Inferior parietal cortex (tissue), 1 donor: ENCODE results near the gene RAB11FIP4.

Experiments used
- DNase-seq: peaks from one replicate; pipeline ENCODE4 v3.0.0-alpha.2; 2016; ENCODE audit errors: extremely low spot score

RAB11FIP4 gene

GRCh38 chr17:31459716-31460115 lies 68.2 kb downstream of the RAB11FIP4 start:
- no peak for DNase-seq

- DNase-seq = no peak
These were observed 68.8 kb downstream of the RAB11FIP4 start for GRCh38 chr17:31460226-31460721.

GRCh38 chr17:31461227-31461810 lies 69.8 kb downstream of the RAB11FIP4 start:
- DNase-seq = no peak

DNA sequence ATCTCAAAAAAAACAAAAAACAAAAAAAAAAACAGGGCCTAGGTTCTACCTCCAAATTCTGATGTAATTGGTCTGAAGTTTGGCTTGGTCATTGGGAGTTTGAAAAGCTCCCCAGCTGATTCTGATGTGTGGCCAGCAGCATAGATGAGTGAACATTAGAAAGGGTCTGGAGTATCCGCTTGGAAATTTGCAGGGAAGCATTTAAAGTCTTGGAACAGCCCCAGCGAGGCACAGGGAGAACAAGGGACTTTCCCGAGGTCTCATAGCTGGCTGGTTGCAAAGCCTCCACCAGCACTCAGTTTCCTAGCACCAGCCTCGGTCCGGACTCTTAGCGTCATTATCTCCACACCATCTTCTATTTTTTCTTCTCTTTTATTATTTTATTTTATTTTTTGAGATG lies 70.8 kb downstream of the RAB11FIP4 start:
- no peak for DNase-seq

- DNase-seq = no peak
These were observed 74.8 kb downstream of the RAB11FIP4 start for GRCh38 chr17:31466096-31466760.

DNA sequence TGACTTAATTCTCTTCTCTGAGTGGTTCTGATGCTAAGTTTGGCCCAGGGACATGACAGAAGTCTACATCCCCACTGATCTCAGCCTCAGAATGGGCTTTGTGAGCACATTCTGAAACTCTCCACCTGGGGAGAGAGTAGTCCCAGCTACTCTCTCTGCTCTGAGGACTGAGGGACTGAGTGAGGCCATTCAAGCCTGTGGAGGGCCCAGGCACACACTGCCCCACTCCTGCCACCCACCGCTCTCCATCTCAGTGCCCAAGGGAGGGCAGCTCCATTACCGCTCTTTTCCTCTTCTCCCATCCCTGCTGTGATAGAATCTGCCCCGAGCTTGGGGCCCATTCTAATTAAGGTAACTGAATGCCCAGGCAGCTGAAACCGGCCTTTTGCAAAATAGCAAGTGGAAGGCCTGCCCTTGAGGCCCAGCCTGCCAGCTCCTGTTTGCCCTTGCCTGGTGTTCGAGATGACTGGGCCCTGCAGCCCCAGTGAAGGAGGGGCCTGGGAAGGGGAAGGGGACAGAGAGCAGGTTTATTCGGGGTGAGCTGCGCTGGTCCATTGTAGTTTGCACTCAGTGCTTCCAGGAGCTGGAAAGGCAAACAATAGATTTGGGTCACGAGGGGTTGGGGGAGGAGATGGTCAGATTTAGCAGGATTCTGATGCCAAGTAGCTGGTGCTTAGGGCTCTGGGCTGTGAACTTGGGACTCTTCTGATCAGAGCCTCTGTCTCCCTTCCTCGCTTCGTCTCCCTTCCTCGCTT lies 76.2 kb downstream of the RAB11FIP4 start:
- DNase-seq = no peak

GRCh38 chr17:31469959-31470358 lies 78.5 kb downstream of the RAB11FIP4 start:
- DNase-seq = no peak

GRCh38 chr17:31470592-31470991 lies 79.1 kb downstream of the RAB11FIP4 start:
- no peak for DNase-seq

DNA sequence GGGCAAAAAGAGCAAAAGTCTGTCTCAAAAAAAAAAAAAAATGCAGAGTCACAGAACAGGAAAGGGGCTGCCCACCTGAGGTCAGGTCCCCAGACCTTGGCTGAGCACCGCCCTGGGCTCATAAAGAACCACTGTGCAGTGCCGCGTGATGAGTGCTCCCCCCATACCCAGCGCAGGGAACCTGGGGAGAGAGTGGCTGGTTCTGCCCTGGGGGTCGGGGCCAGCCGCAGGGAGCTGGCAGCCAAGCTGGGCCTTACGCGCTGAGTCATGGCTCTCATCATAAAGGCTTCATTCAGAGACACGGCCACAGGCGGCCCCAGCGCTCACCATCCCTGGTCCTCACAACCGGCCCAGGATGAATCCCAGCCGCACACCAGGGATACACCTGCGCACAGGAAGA lies 80.7 kb downstream of the RAB11FIP4 start:
- no peak for DNase-seq

DNA sequence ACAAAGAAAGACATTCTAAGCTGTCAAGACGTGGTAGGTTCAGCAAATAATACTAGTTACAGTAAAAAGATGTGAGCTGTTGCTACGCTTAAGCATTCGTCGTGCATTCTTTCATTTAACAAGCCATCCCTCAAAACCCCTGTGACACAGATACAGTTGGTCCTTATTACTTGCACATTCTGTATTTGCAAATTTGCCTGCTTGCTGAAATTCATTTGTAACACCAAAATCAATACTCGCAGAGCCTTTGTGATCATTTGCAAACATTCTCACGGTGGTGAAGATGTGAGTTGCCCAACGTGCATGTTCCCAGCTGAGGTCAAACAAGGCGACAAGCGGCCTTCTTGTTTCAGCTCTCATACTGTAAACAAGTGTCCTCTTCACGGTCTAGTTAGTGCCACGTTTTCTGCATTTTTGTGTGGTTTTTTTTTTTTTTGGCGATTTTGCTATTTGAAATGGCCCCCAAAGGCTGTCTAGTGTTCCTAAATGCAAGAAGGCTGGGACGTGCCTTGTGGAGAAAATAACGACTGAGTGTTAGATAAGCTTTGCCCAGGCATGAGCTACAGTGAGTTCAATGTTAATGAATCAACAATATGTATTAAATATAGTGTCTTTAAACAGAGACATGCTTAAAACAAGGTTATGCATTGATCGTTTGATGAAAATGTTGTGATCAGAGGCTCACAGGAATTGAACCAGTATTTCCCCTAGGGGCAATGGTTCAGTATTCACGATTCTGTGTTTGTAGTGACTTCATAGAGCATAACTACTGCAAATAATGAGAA lies 84.1 kb downstream of the RAB11FIP4 start:
- no peak for DNase-seq

GRCh38 chr17:31476525-31477416 lies 85.3 kb downstream of the RAB11FIP4 start:
- no peak for DNase-seq

DNA sequence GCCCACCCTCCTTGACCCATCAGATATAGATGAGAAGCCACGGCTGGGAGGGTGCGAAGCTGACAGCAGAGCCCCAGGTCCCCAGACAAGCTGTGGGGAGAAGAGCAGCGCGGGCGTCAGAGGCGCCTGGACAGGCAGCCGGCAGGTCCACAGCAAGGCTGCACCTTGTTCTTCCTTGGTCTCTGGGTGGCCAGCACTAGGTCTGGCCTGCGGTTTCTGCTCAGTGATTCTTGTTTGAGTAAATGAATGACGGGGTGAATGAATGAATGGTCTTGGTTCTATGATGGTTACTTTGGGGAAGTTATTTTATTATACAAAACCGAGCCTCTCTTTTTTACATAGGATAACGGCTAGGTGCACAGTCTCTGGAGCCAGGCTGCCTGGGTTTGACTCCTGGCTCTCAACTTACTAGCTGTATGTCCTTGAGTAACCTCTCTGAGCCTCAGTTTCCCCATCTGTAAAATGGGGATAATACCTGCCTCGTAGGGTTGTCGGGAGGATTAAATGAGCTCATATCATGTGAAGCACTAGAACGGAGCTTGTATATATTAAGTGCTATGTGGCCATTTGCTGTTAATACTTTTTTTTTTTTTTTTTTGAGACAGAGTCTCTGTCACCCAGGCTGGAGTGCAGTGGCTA lies 86.1 kb downstream of the RAB11FIP4 start:
- no peak for DNase-seq

DNA sequence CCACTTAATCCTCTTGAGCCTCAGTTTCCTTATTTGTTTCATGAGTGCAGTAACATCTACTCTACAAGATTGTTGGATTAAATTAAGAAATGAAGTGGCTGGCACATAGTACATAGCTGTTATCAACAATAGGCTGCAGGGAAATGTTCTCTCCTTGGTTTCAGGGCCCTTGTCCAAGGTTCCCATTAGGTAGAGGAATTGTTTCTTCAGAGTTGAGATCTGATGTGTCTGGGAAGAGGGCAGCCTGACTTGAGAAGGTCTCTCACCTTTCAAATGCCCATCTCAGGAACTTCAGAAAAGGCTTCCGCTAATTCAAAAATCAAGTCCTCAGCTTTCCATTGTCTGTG lies 87.6 kb downstream of the RAB11FIP4 start:
- no peak for DNase-seq

DNA sequence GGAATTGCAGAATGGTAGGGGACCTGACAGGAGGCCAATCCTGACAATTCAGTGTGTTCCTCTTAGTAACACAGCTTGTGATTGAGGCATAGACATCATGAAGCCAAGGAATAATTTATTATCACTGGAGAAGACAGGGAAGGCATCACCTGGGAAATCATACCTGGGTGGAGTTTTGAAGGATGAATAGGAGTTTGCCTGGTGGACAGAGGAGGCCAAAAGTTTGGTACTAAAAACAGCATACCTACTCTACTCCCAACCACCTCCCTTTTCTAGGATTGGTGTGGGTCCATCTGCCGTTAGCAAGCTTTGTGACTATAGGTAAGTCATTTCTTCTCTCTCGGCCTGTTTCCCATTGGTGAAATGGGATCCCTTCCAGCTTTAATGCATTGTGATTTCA lies 88.0 kb downstream of the RAB11FIP4 start:
- no peak for DNase-seq

GRCh38 chr17:31480067-31480466 lies 88.6 kb downstream of the RAB11FIP4 start:
- DNase-seq = no peak

GRCh38 chr17:31480904-31481782 lies 89.7 kb downstream of the RAB11FIP4 start:
- no peak for DNase-seq

GRCh38 chr17:31481783-31482081 lies 90.3 kb downstream of the RAB11FIP4 start:
- DNase-seq = no peak

DNA sequence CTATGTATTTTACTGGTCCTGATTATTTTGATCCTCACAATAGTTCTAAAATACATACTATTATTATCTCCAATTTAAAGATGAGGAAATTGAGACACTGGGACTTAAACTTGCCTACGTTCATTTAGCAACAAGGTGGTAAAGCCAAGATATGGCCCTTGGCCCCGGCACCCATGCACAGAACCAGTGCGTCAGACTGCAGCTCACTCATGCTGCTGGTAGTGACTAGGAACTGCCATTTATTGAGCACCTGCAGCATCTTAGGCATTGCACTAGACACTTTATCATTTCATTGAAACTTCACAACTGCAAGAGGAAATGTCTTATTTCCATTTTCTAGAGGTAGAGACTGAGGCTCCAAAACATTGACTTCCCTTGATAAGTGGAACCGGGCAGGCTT lies 93.3 kb downstream of the RAB11FIP4 start:
- DNase-seq = no peak

DNA sequence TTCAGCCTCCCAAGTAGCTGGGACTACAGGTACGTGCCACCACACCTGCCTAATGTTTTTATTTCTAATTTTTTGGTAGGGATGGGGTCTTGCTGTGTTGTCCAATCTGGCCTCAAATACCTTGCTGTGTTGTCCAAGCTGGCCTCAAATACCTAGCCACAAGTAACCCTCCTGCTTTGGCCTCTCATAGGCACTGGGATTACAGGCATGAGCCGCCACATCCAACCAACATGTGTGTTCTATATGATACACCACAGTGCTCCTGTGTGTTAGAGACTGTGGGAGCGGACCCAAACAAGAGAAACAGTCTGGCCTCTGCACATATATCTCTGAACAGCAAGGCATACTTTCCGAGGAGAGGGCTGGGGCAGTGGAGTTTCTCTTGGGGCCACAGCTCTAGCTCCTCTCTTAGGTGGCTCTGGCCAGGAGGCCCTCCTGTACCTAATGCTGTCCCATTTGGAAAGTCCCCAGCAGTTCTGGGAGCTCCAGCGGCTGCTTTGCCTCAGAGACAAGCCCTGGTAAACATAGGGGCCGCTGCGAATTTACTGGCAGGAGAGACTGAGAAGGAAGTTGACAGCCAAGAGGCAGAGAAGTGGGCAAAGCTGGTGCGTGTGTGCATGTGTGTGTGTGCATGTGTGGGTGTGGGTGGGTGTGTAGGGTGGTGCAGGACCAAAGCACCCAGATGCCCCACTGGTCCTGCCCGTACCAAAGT lies 95.0 kb downstream of the RAB11FIP4 start:
- DNase-seq = no peak
